Neural cell (in vitro differentiated cells): ENCODE results near the gene MYO1D. TPM values are rescaled to one million over a fixed set of nuclear protein-coding genes. Genes with fewer than 3 reads are reported as not detected.
"Not testable (repeated sequence)": the region's sequence is repeated elsewhere in the genome, so short reads cannot be mapped to it uniquely, and the experiment has no call there.

Experiments
- H2AFZ ChIP-seq: fragments of 200-600, 300-800 bp; sonication (generic), shearing (Covaris generic); 2 replicates; pipeline ENCODE4 v1.6.0; 2014; ENCODE audit warnings: low read depth, mild to moderate bottlenecking, antibody characterized with exemption, low read length, moderate library complexity
- H3F3A ChIP-seq: fragments of 200-600 bp; shearing (Covaris generic); 2 replicates; pipeline ENCODE4 v1.6.1; 2016; ENCODE audit warnings: mild to moderate bottlenecking, moderate library complexity, mixed read lengths, antibody characterized with exemption, low read length; ENCODE audit not compliant: insufficient read depth, poor library complexity, severe bottlenecking
- H3K27ac ChIP-seq: fragments of 200-600, 300-800 bp; sonication (generic), shearing (Covaris generic); 2 replicates; pipeline ENCODE4 v1.5.1; 2014; ENCODE audit warnings: mild to moderate bottlenecking, low read length, moderate library complexity
- H3K27me3 ChIP-seq: fragments of 300-800, 200-600 bp; sonication (generic), shearing (Covaris generic); 2 replicates; pipeline ENCODE4 v1.6.0; 2014; ENCODE audit warnings: mild to moderate bottlenecking, low read depth, low read length, moderate library complexity; ENCODE audit not compliant: insufficient read depth
- H3K36me3 ChIP-seq: fragments of 300-800, 200-600 bp; sonication (generic), shearing (Covaris generic); 2 replicates; pipeline ENCODE4 v1.5.1; 2014; ENCODE audit warnings: mild to moderate bottlenecking, antibody characterized with exemption, low read length, moderate library complexity; ENCODE audit not compliant: insufficient read depth
- H3K4me2 ChIP-seq: fragments of 300-800, 200-600 bp; sonication (generic), shearing (Covaris generic); 2 replicates; pipeline ENCODE4 v1.6.0; 2014; ENCODE audit warnings: mild to moderate bottlenecking, low read length
- H3K4me3 ChIP-seq: fragments of 300-800, 200-600 bp; sonication (generic), shearing (Covaris generic); 2 replicates; pipeline ENCODE4 v1.5.1; 2014; ENCODE audit warnings: mild to moderate bottlenecking, low read length, moderate library complexity
- H3K79me2 ChIP-seq: fragments of 200-600 bp; shearing (Covaris generic); replicated peaks from 2 replicates; pipeline ENCODE4 v1.6.0; 2014; ENCODE audit warnings: mild to moderate bottlenecking, low read length, moderate library complexity; ENCODE audit not compliant: insufficient read depth
- H3K9ac ChIP-seq: fragments of 300-800, 200-600 bp; sonication (generic), shearing (Covaris generic); 2 replicates; pipeline ENCODE4 v1.6.1; 2016; ENCODE audit warnings: mild to moderate bottlenecking, low read length, mixed read lengths
- H3K9me2 ChIP-seq: fragments of 200-600 bp; shearing (Covaris generic); 2 replicates; pipeline ENCODE4 v1.6.1; 2016; ENCODE audit warnings: mild to moderate bottlenecking, low read length, mixed read lengths; ENCODE audit not compliant: insufficient read depth
- H3K9me3 ChIP-seq: fragments of 200-600, 300-800 bp; sonication (generic), shearing (Covaris generic); 2 replicates; pipeline ENCODE4 v1.6.1; 2016; ENCODE audit warnings: mild to moderate bottlenecking, mixed run types, low read length, moderate library complexity, mixed read lengths
- H4K20me1 ChIP-seq: fragments of 200-600 bp; shearing (Covaris generic); 2 replicates; pipeline ENCODE4 v1.6.1; 2016; ENCODE audit warnings: mild to moderate bottlenecking, mixed run types; ENCODE audit not compliant: insufficient read depth
- EP300 ChIP-seq: fragments of 450-650 bp; conservative IDR thresholded peaks from 2 replicates; pipeline ENCODE4 v1.6.1; 2014; ENCODE audit warnings: antibody characterized with exemption, mild to moderate bottlenecking, moderate library complexity; ENCODE audit not compliant: poor library complexity, severe bottlenecking
- EZH2 ChIP-seq: fragments of 200-600, 300-800 bp; shearing (Covaris generic), sonication (generic); IDR thresholded peaks from 2 replicates; pipeline ENCODE4 v1.6.1; 2014; ENCODE audit warnings: antibody characterized with exemption, low read length, borderline replicate concordance, mild to moderate bottlenecking; ENCODE audit not compliant: insufficient read depth, poor library complexity, severe bottlenecking
- MXI1 ChIP-seq: fragments of 450-650 bp; conservative IDR thresholded peaks from 2 replicates; pipeline ENCODE4 v1.6.1; 2014; ENCODE audit warnings: antibody characterized with exemption, mild to moderate bottlenecking; ENCODE audit not compliant: poor library complexity, severe bottlenecking
- POLR2AphosphoS5 ChIP-seq: IDR thresholded peaks from 2 replicates; pipeline ENCODE4 v1.6.1; 2012
- RAD21 ChIP-seq: fragments of 450-650 bp; conservative IDR thresholded peaks from 2 replicates; pipeline ENCODE4 v1.6.1; 2014; ENCODE audit warnings: antibody characterized with exemption, mild to moderate bottlenecking, moderate library complexity
- SMC3 ChIP-seq: fragments of 450-650 bp; conservative IDR thresholded peaks from 2 replicates; pipeline ENCODE4 v1.6.1; 2014; ENCODE audit warnings: antibody characterized with exemption, mild to moderate bottlenecking, moderate library complexity; ENCODE audit not compliant: poor library complexity
- TAF1 ChIP-seq: IDR thresholded peaks from 2 replicates; pipeline ENCODE4 v1.6.1; 2012; ENCODE audit warnings: low read depth
- polyA plus RNA-seq: library from polyadenylated mRNA; depleted of rRNA; stranded (reverse); fragments of >200 nt; gene quantifications from 2 replicates; pipeline ENCODE4 v1.2.3, GENCODE V29; 2014
- TF ChIP-seq, protein P1 (sequence below): fragments of 450-650 bp; IDR thresholded peaks from 2 replicates; pipeline ENCODE4 v1.5.1; 2014; ENCODE audit warnings: antibody characterized with exemption, mild to moderate bottlenecking, moderate library complexity; ENCODE audit not compliant: poor library complexity, severe bottlenecking
- TF ChIP-seq, protein P2 (sequence below): IDR thresholded peaks from 2 replicates; pipeline ENCODE4 v1.6.1; 2012; ENCODE audit warnings: borderline replicate concordance

The MYO1D gene
- polyA plus RNA-seq, 1 donor from 2014 or later: 10.7 TPM

GRCh38 chr17:32921017-32921416 is 44.1 kb upstream of the MYO1D start:
- Histone ChIP-seq H3K36me3 (no peaks in the 10 kb centered on the region), H3K4me3 (no peak overlapping the region), H2AFZ (no peak overlapping the region), H3K9me3 (no peaks in the 10 kb centered on the region), H3K4me2 (no peak overlapping the region), H3F3A (no peaks in the 10 kb centered on the region), H3K9ac (no peak overlapping the region), H3K27ac (no peak overlapping the region), H4K20me1 (no peaks in the 10 kb centered on the region), H3K9me2 (no peaks in the 10 kb centered on the region), H3K27me3 (no peaks in the 10 kb centered on the region), H3K79me2 (no peaks in the 10 kb centered on the region)
- TF ChIP-seq TAF1 (no peak), EP300 (no peak), MXI1 (no peak), SMC3 (no peak), POLR2AphosphoS5 (no peak), RAD21 (no peak), EZH2 (no peak)
- TF ChIP-seq, protein P1, sequence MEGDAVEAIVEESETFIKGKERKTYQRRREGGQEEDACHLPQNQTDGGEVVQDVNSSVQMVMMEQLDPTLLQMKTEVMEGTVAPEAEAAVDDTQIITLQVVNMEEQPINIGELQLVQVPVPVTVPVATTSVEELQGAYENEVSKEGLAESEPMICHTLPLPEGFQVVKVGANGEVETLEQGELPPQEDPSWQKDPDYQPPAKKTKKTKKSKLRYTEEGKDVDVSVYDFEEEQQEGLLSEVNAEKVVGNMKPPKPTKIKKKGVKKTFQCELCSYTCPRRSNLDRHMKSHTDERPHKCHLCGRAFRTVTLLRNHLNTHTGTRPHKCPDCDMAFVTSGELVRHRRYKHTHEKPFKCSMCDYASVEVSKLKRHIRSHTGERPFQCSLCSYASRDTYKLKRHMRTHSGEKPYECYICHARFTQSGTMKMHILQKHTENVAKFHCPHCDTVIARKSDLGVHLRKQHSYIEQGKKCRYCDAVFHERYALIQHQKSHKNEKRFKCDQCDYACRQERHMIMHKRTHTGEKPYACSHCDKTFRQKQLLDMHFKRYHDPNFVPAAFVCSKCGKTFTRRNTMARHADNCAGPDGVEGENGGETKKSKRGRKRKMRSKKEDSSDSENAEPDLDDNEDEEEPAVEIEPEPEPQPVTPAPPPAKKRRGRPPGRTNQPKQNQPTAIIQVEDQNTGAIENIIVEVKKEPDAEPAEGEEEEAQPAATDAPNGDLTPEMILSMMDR: no peak
- TF ChIP-seq, protein P2, sequence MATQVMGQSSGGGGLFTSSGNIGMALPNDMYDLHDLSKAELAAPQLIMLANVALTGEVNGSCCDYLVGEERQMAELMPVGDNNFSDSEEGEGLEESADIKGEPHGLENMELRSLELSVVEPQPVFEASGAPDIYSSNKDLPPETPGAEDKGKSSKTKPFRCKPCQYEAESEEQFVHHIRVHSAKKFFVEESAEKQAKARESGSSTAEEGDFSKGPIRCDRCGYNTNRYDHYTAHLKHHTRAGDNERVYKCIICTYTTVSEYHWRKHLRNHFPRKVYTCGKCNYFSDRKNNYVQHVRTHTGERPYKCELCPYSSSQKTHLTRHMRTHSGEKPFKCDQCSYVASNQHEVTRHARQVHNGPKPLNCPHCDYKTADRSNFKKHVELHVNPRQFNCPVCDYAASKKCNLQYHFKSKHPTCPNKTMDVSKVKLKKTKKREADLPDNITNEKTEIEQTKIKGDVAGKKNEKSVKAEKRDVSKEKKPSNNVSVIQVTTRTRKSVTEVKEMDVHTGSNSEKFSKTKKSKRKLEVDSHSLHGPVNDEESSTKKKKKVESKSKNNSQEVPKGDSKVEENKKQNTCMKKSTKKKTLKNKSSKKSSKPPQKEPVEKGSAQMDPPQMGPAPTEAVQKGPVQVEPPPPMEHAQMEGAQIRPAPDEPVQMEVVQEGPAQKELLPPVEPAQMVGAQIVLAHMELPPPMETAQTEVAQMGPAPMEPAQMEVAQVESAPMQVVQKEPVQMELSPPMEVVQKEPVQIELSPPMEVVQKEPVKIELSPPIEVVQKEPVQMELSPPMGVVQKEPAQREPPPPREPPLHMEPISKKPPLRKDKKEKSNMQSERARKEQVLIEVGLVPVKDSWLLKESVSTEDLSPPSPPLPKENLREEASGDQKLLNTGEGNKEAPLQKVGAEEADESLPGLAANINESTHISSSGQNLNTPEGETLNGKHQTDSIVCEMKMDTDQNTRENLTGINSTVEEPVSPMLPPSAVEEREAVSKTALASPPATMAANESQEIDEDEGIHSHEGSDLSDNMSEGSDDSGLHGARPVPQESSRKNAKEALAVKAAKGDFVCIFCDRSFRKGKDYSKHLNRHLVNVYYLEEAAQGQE: no peak

- TF ChIP-seq RAD21: no peak
- TF ChIP-seq EZH2: no peak
- TF ChIP-seq, protein P1: no peak
- no peaks in the 10 kb centered on the region for H3K27me3 ChIP-seq
- no peak overlapping the region for H3K9ac ChIP-seq
- H4K20me1 ChIP-seq: no peaks in the 10 kb centered on the region
- H3K4me3 ChIP-seq: no peak overlapping the region
- H3K27ac ChIP-seq: no peak overlapping the region
- no peaks in the 10 kb centered on the region for H3K9me3 ChIP-seq
- H3K9me2 ChIP-seq: no peaks in the 10 kb centered on the region
- no peaks in the 10 kb centered on the region for H3F3A ChIP-seq
- no peaks in the 10 kb centered on the region for H3K79me2 ChIP-seq
- H3K4me2 ChIP-seq: no peak overlapping the region
- no peaks in the 10 kb centered on the region for H3K36me3 ChIP-seq
- H2AFZ ChIP-seq: no peak overlapping the region
These were observed 43.4 kb upstream of the MYO1D start for GRCh38 chr17:32920293-32920692.

DNA sequence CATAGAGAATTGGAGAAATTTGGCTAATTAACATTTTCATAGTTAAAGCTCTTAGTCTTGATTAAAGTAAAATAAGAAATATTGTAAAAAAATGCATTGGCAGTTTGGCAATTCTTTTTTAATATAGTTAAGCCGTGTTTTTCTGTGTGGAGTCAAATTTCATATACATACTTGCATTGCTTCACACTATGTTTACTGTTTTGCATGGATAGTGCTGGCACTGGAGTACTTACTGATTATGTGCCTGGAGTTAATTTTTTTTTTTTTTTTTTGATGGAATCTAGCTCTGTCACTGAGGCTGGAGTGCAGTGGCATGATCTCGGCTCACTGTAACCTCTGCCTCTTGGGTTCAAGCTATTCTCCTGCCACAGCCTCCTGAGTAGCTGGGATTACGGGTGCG is 43.0 kb upstream of the MYO1D start:
- not testable (repeated sequence) for H3K9me3 ChIP-seq, H3K4me2 ChIP-seq, H3K79me2 ChIP-seq, H2AFZ ChIP-seq, H4K20me1 ChIP-seq, H3K36me3 ChIP-seq, H3K27me3 ChIP-seq, H3K9ac ChIP-seq, H3K4me3 ChIP-seq, H3K9me2 ChIP-seq, H3F3A ChIP-seq, H3K27ac ChIP-seq
